Endothelial cell of umbilical vein (primary cell): ENCODE measurements around the gene CCT6B. TPM values are rescaled to one million over a fixed set of nuclear protein-coding genes. Genes with fewer than 3 reads are reported as not detected.

Source experiments
- BruUV-seq: library from RNA; stranded (reverse); fragments of 400-500 nt; replicated peaks from 2 replicates; lab custom pipeline; 2021; lab: Mats Ljungman, UMichigan
- CTCF ChIA-PET: fragments of 300-600, 350-600 bp; sonication (Branson Sonifier 250); formaldehyde crosslinking; loops from one replicate; lab custom pipeline; 2021; ENCODE audit warnings: antibody characterized with exemption, inconsistent platforms; lab: Charles Lee
- POLR2A ChIA-PET: fragments of 300-600, 350-600 bp; sonication (Branson Sonifier 250); formaldehyde crosslinking; loops from one replicate; lab custom pipeline; 2021; ENCODE audit warnings: antibody characterized with exemption, inconsistent platforms; lab: Charles Lee
- DNase-seq: peaks from one replicate; pipeline ENCODE4 v3.0.0-alpha.2; 2011; ENCODE audit warnings: low read depth, low spot score
- FAIRE-seq: peaks from 2 replicates; lab custom pipeline; 2011; peaks lifted over from hg19 to GRCh38; lab: Jason Lieb, UNC
- H2AFZ ChIP-seq: 2 replicates; pipeline ENCODE4 v1.6.0; 2012; ENCODE audit warnings: low read depth, low read length, control low read depth, inconsistent platforms
- H3K27ac ChIP-seq: 2 replicates; pipeline ENCODE4 v1.5.1; 2011; ENCODE audit warnings: low read depth, mild to moderate bottlenecking, control low read depth, low read length, moderate library complexity; ENCODE audit not compliant: insufficient read depth
- H3K27me3 ChIP-seq, 2 experiments: 2 replicates each; pipeline versions ENCODE4 v1.6.0 to v1.6.1; 2011; ENCODE audit warnings: low read length in 2 of 2, mixed read lengths in 1 of 2; ENCODE audit not compliant: control insufficient read depth in 2 of 2, insufficient read depth in 2 of 2
- H3K36me3 ChIP-seq, 2 experiments: 2 replicates in 1 of 2; 3 replicates in 1 of 2; pipeline ENCODE4 v1.5.1; 2011; ENCODE audit warnings: low read length in 2 of 2, mild to moderate bottlenecking in 1 of 2, moderate library complexity in 1 of 2; ENCODE audit not compliant: control insufficient read depth in 2 of 2, insufficient read depth in 2 of 2; ENCODE audit errors: extremely low read depth in 1 of 2
- H3K4me1 ChIP-seq: 3 replicates; pipeline ENCODE4 v1.5.1; 2011; ENCODE audit warnings: mild to moderate bottlenecking, low read length; ENCODE audit not compliant: control insufficient read depth, insufficient read depth; ENCODE audit errors: extremely low read depth
- H3K4me2 ChIP-seq: 2 replicates; pipeline ENCODE4 v1.6.1; 2011; ENCODE audit warnings: low read length, control low read depth, mixed read lengths; ENCODE audit not compliant: insufficient read depth
- H3K4me3 ChIP-seq, 3 experiments: fragments of 200-600 bp in 1 of 3; sonication (generic), shearing (Covaris generic) in 1 of 3; replicated peaks in 1 of 3; 2 replicates each; pipeline ENCODE4 v1.5.1; 2011 to 2016; ENCODE audit warnings: control low read depth in 3 of 3, low read length in 3 of 3, mild to moderate bottlenecking in 2 of 3, inconsistent platforms in 1 of 3, low read depth in 1 of 3, moderate library complexity in 1 of 3; ENCODE audit not compliant: insufficient read depth in 1 of 3
- H3K79me2 ChIP-seq: 2 replicates; pipeline ENCODE4 v1.6.0; 2012; ENCODE audit warnings: low read length, inconsistent platforms; ENCODE audit not compliant: control insufficient read depth, insufficient read depth
- H3K9ac ChIP-seq: replicated peaks from 2 replicates; pipeline ENCODE3; 2011; ENCODE audit warnings: low read length, control low read depth; ENCODE audit not compliant: insufficient read depth; ENCODE audit errors: extremely low read depth
- H3K9me1 ChIP-seq: replicated peaks from 3 replicates; pipeline ENCODE4 v1.6.0; 2011; ENCODE audit warnings: mild to moderate bottlenecking, low read length; ENCODE audit not compliant: control insufficient read depth, insufficient read depth; ENCODE audit errors: extremely low read depth
- H3K9me3 ChIP-seq: replicated peaks from 2 replicates; pipeline ENCODE4 v1.5.1; 2012; ENCODE audit warnings: low read length, inconsistent platforms; ENCODE audit not compliant: control insufficient read depth, insufficient read depth
- H4K20me1 ChIP-seq: replicated peaks from 2 replicates; pipeline ENCODE3; 2011; ENCODE audit warnings: mild to moderate bottlenecking, low read length; ENCODE audit not compliant: control insufficient read depth, insufficient read depth; ENCODE audit errors: extremely low read depth
- CTCF ChIP-seq, 2 donors: IDR thresholded peaks; 1 replicate in 1 of 2; 2 replicates in 1 of 2; pipeline ENCODE4 v1.5.1; 2011; ENCODE audit warnings: low read length in 2 of 2, mild to moderate bottlenecking in 2 of 2, moderate library complexity in 2 of 2, control low read depth in 1 of 2, inconsistent platforms in 1 of 2, low read depth in 1 of 2; ENCODE audit not compliant: insufficient read depth in 1 of 2; ENCODE audit errors: extremely low read depth in 1 of 2
- EZH2 ChIP-seq: IDR thresholded peaks from 2 replicates; pipeline ENCODE4 v1.6.1; 2012; ENCODE audit warnings: borderline replicate concordance, low read depth, mild to moderate bottlenecking, moderate library complexity, low read length, inconsistent platforms; ENCODE audit not compliant: severe bottlenecking
- FOS ChIP-seq: IDR thresholded peaks from 2 replicates; pipeline ENCODE4 v1.6.1; 2011; ENCODE audit warnings: mild to moderate bottlenecking, low read length, moderate library complexity, borderline replicate concordance; ENCODE audit not compliant: insufficient read depth
- GATA2 ChIP-seq: IDR thresholded peaks from 2 replicates; pipeline ENCODE4 v1.7.0; 2011; ENCODE audit warnings: low read depth, mild to moderate bottlenecking, moderate library complexity, mixed read lengths, low read length; ENCODE audit not compliant: insufficient read length, insufficient read depth
- JUN ChIP-seq: IDR thresholded peaks from 2 replicates; pipeline ENCODE4 v1.6.1; 2011; ENCODE audit warnings: borderline replicate concordance, low read depth; ENCODE audit not compliant: insufficient read length, insufficient read depth
- MAX ChIP-seq: IDR thresholded peaks from 2 replicates; pipeline ENCODE4 v1.6.1; 2011; ENCODE audit not compliant: insufficient read depth, insufficient read length
- MYC ChIP-seq: IDR thresholded peaks from one replicate; pipeline ENCODE4 v1.6.1; 2011; ENCODE audit warnings: mild to moderate bottlenecking, low read depth, low read length
- POLR2A ChIP-seq: IDR thresholded peaks from 2 replicates; pipeline ENCODE4 v1.6.1; 2012; ENCODE audit warnings: low read depth, mild to moderate bottlenecking, control low read depth, low read length
- POLR2AphosphoS5 ChIP-seq: IDR thresholded peaks from 2 replicates; pipeline ENCODE4 v1.6.1; 2012; ENCODE audit warnings: low read depth, mild to moderate bottlenecking, control low read depth, low read length, moderate library complexity; ENCODE audit not compliant: insufficient read depth
- dilution Hi-C: fragments of 300-500 bp; cut with MboI; formaldehyde crosslinking; loops from one replicate; pipeline ENCODE4 v1.15.0; 2019; ENCODE audit warnings: low sequenced_read_pairs; ENCODE audit not compliant: extremely low pct_ligation_motif_present
- intact Hi-C: fragments of 100-400 bp; cut with micrococcal nuclease; formaldehyde crosslinking; loops from one replicate; pipeline ENCODE4 v1.10.0; 2022
- polyA plus RNA-seq, 4 experiments: library from polyadenylated mRNA; depleted of rRNA in 3 of 4; stranded (reverse) in 3 of 4; unstranded in 1 of 4; fragments of >200 nt; gene quantifications; 2 replicates each; pipeline versions ENCODE4 v1.2.1 to v1.2.3, GENCODE V29; 2011 to 2012; ENCODE audit warnings: missing spikeins in 1 of 4
- total RNA-seq: library from RNA; stranded (reverse); gene quantifications from 2 replicates; pipeline ENCODE4 v1.2.3, GENCODE V29; 2021

Gene CCT6B
- total and polyA plus RNA-seq, 2 donors (not counting 3 experiments of a cell fraction or from before 2014, with no cell fraction given): 0.35 to 1.6 TPM

GRCh38 chr17:34930283-34930682 lies 31.0 kb downstream of the CCT6B start:
- dilution Hi-C loops (no loop called here), intact Hi-C loops (no loop called here)
- H4K20me1 ChIP-seq: no peaks in the 10 kb centered on the region
- H2AFZ ChIP-seq: no peak overlapping the region
- H3K9ac ChIP-seq: no peak overlapping the region
- no peak overlapping the region for H3K27ac ChIP-seq
- TF ChIP-seq CTCF (IDR thresholded peaks at IDR 0.05; ENCODE audit: extremely low read depth in 1 of 2, insufficient read depth in 1 of 2, low read depth in 1 of 2, low read length in 2 of 2) (no peak), MAX (no peak), FOS (no peak), POLR2A (no peak)
- peaks cover 3 to 6% of the 10 kb centered on the region in 2 experiments for H3K27me3 ChIP-seq
- no peaks in the 10 kb centered on the region for H3K79me2 ChIP-seq
- no peaks in the 10 kb centered on the region for H3K9me3 ChIP-seq
- H3K4me2 ChIP-seq: no peak overlapping the region
- no peak for DNase-seq
- ChIA-PET POLR2A (no interaction called here), CTCF (no interaction called here)
- BruUV-seq: no TSS peak
- H3K4me3 ChIP-seq: no peak overlapping the region
- no peaks in the 10 kb centered on the region for H3K4me1 ChIP-seq
- FAIRE-seq: no peak
- peaks cover 2% of the 10 kb centered on the region for H3K9me1 ChIP-seq
- H3K36me3 ChIP-seq: no peaks in the 10 kb centered on the region

GRCh38 chr17:34926661-34927060 lies 34.6 kb downstream of the CCT6B start:
- no peaks in the 10 kb centered on the region for H3K36me3 ChIP-seq
- POLR2A ChIA-PET: no interaction called here
- no peaks in the 10 kb centered on the region for H3K9me3 ChIP-seq
- H3K4me3 ChIP-seq: no peak overlapping the region
- TF ChIP-seq EZH2 (no peak), CTCF (IDR thresholded peaks at IDR 0.05; ENCODE audit: extremely low read depth in 1 of 2, insufficient read depth in 1 of 2, low read depth in 1 of 2, low read length in 2 of 2) (no peak), POLR2AphosphoS5 (no peak), GATA2 (no peak), MAX (no peak), MYC (no peak), FOS (no peak), JUN (no peak), POLR2A (no peak)
- BruUV-seq: no TSS peak
- no peaks in the 10 kb centered on the region for H4K20me1 ChIP-seq
- CTCF ChIA-PET: no interaction called here
- no peak overlapping the region for H3K27ac ChIP-seq
- dilution Hi-C loops: no loop called here
- H3K4me1 ChIP-seq: no peaks in the 10 kb centered on the region
- H3K4me2 ChIP-seq: no peak overlapping the region
- FAIRE-seq (no peak), DNase-seq (no peak)
- no peak overlapping the region for H2AFZ ChIP-seq
- H3K9ac ChIP-seq: no peak overlapping the region
- no peaks in the 10 kb centered on the region for H3K79me2 ChIP-seq
- H3K9me1 ChIP-seq: peaks cover 2% of the 10 kb centered on the region
- intact Hi-C loops: no loop called here
- peaks cover 0 to 4% of the 10 kb centered on the region in 2 experiments for H3K27me3 ChIP-seq
